ENCODE results near the gene KCNF1.

Gene KCNF1

GRCh38 chr2:10947005-10947440 is 35.3 kb downstream of the KCNF1 start:
- no peak for DNase-seq

GRCh38 chr2:10947446-10948187 is 35.9 kb downstream of the KCNF1 start:
- no peak for DNase-seq

GRCh38 chr2:10948188-10948564 is 36.4 kb downstream of the KCNF1 start:
- no peak for DNase-seq

GRCh38 chr2:10948606-10949230 is 37.0 kb downstream of the KCNF1 start:
- no peak for DNase-seq

- no peak for DNase-seq
These were observed 38.1 kb downstream of the KCNF1 start for GRCh38 chr2:10949835-10950234.

- no peak for DNase-seq
These were observed 40.1 kb downstream of the KCNF1 start for GRCh38 chr2:10951558-10952414.

- no peak for DNase-seq
These were observed 42.7 kb downstream of the KCNF1 start for GRCh38 chr2:10954416-10954815.

- DNase-seq: no peak
These were observed 43.4 kb downstream of the KCNF1 start for GRCh38 chr2:10954856-10955818.

GRCh38 chr2:10956006-10956790 is 44.5 kb downstream of the KCNF1 start:
- no peak for DNase-seq

GRCh38 chr2:10957391-10957790 is 45.7 kb downstream of the KCNF1 start:
- no peak for DNase-seq

GRCh38 chr2:10958452-10958851 is 46.7 kb downstream of the KCNF1 start:
- peak; percentile 26 for DNase-seq

- DNase-seq: no peak
These were observed 49.1 kb downstream of the KCNF1 start for GRCh38 chr2:10960606-10961489.

GRCh38 chr2:10961490-10961875 is 49.7 kb downstream of the KCNF1 start:
- no peak for DNase-seq

- DNase-seq: no peak
These were observed 50.3 kb downstream of the KCNF1 start for GRCh38 chr2:10962004-10962403.

- DNase-seq: no peak
These were observed 51.4 kb downstream of the KCNF1 start for GRCh38 chr2:10963155-10963554.
